B cell (primary cell): ENCODE data around the gene AFF1. TPM values are rescaled to one million over a fixed set of nuclear protein-coding genes. Genes with fewer than 3 reads are reported as not detected.

ENCODE experiments used
- ATAC-seq: fragments of 200-7000 bp; cut with Tn5 transposase; one replicate; pipeline ENCODE4 v1.10.0; 2021; ENCODE audit warnings: low read depth, mild to moderate bottlenecking, moderate number of reproducible peaks, moderate library complexity
- CTCF ChIA-PET: fragments of 350-600 bp; sonication (Branson Sonifier 250); formaldehyde crosslinking; loops from one replicate; lab custom pipeline; 2021; ENCODE audit warnings: antibody characterized with exemption, inconsistent platforms; lab: Charles Lee
- POLR2A ChIA-PET: fragments of 350-600 bp; sonication (Branson Sonifier 250); formaldehyde crosslinking; loops from one replicate; lab custom pipeline; 2021; ENCODE audit warnings: antibody characterized with exemption; lab: Charles Lee
- DNase-seq: peaks from one replicate; pipeline ENCODE4 v3.0.0; 2013
- H2AFZ ChIP-seq: 2 replicates; pipeline ENCODE4 v1.6.1; 2012; ENCODE audit warnings: mild to moderate bottlenecking, low read depth, low read length; ENCODE audit not compliant: insufficient read depth, poor library complexity, severe bottlenecking
- H3K27ac ChIP-seq, 2 donors: 1 replicate in 1 of 2; 2 replicates in 1 of 2; pipeline ENCODE4 v1.5.1; 2012 to 2013; ENCODE audit warnings: low read length in 2 of 2, mild to moderate bottlenecking in 2 of 2, moderate library complexity in 1 of 2
- H3K27me3 ChIP-seq, 4 experiments: fragments of 200-600 bp in 1 of 4; sonication (generic) in 1 of 4; replicated peaks in 1 of 4; 1 replicate in 2 of 4; 2 replicates in 2 of 4; pipeline versions ENCODE4 v1.6.1 to v1.7.0; 2013 to 2016; ENCODE audit warnings: low read length in 3 of 4, mild to moderate bottlenecking in 2 of 4, mixed read lengths in 1 of 4, moderate library complexity in 1 of 4; ENCODE audit not compliant: insufficient read depth in 4 of 4, control insufficient read depth in 3 of 4; ENCODE audit errors: control extremely low read depth in 1 of 4
- H3K36me3 ChIP-seq, 2 experiments: replicated peaks in 1 of 2; 1 replicate in 1 of 2; 2 replicates in 1 of 2; pipeline versions ENCODE4 v1.6.1 to v1.7.1; 2013; ENCODE audit warnings: low read length in 1 of 2; ENCODE audit not compliant: insufficient read depth in 2 of 2, control insufficient read depth in 1 of 2; ENCODE audit errors: control extremely low read depth in 1 of 2, extremely low read depth in 1 of 2
- H3K4me1 ChIP-seq, 2 donors: fragments of 200-600 bp in 1 of 2; sonication (generic) in 1 of 2; 1 replicate in 1 of 2; 2 replicates in 1 of 2; pipeline versions ENCODE4 v1.5.1 to v1.6.1; 2013 to 2017; ENCODE audit warnings: low read length in 2 of 2; ENCODE audit not compliant: control insufficient read depth in 2 of 2, insufficient read depth in 2 of 2
- H3K4me2 ChIP-seq: replicated peaks from 2 replicates; pipeline ENCODE3; 2012; ENCODE audit warnings: mild to moderate bottlenecking, low read depth, low read length; ENCODE audit not compliant: poor library complexity, severe bottlenecking
- H3K4me3 ChIP-seq, 5 experiments: fragments of 200-600 bp in 1 of 5; sonication (generic) in 1 of 5; 1 replicate in 3 of 5; 2 replicates in 2 of 5; pipeline versions ENCODE4 v1.5.1 to v1.7.0; 2011 to 2016; ENCODE audit warnings: low read length in 4 of 5, mild to moderate bottlenecking in 4 of 5, low read depth in 2 of 5, control low read depth in 1 of 5, moderate library complexity in 1 of 5; ENCODE audit not compliant: insufficient read depth in 1 of 5; ENCODE audit errors: control extremely low read depth in 1 of 5, extremely low read depth in 1 of 5
- H3K79me2 ChIP-seq: fragments of 200-600 bp; sonication (generic); one replicate; pipeline ENCODE4 v1.6.0; 2016; ENCODE audit warnings: low read length; ENCODE audit not compliant: control insufficient read depth, insufficient read depth
- H3K9ac ChIP-seq: fragments of 200-600 bp; sonication (generic); 2 replicates; pipeline ENCODE4 v1.6.1; 2017; ENCODE audit warnings: mild to moderate bottlenecking, low read length, moderate library complexity
- H3K9me3 ChIP-seq, 3 donors: one replicate each; pipeline versions ENCODE4 v1.6.1 to v1.7.1; 2013; ENCODE audit warnings: low read length in 2 of 3; ENCODE audit not compliant: control insufficient read depth in 2 of 3, insufficient read depth in 1 of 3; ENCODE audit errors: control extremely low read depth in 1 of 3
- H4K20me1 ChIP-seq: 2 replicates; pipeline ENCODE4 v1.6.0; 2012; ENCODE audit warnings: mild to moderate bottlenecking, low read length; ENCODE audit not compliant: insufficient read depth, control insufficient read depth, poor library complexity, severe bottlenecking
- H3K27ac Mint-ChIP-seq: one replicate; pipeline ENCODE4 v1.8.0; 2021; ENCODE audit warnings: mixed read lengths
- H3K27me3 Mint-ChIP-seq: one replicate; pipeline ENCODE4 v1.8.0; 2021; ENCODE audit warnings: mixed read lengths
- H3K4me1 Mint-ChIP-seq: one replicate; pipeline ENCODE4 v1.8.0; 2021; ENCODE audit warnings: mixed read lengths
- H3K4me3 Mint-ChIP-seq: one replicate; pipeline ENCODE4 v1.8.0; 2021; ENCODE audit warnings: mixed read lengths
- H3K9me3 Mint-ChIP-seq: one replicate; pipeline ENCODE4 v1.8.0; 2022; ENCODE audit warnings: mixed read lengths; ENCODE audit not compliant: insufficient read depth
- EZH2 ChIP-seq: IDR thresholded peaks from 2 replicates; pipeline ENCODE4 v1.6.1; 2012; ENCODE audit warnings: borderline replicate concordance, low read depth, mild to moderate bottlenecking, moderate library complexity, low read length; ENCODE audit not compliant: insufficient read depth, poor library complexity, severe bottlenecking
- WGBS: methylation state at CpG from one replicate; pipeline ENCODE4 v1.1.5; 2013; ENCODE audit warnings: missing lambda C conversion rate; ENCODE audit not compliant: insufficient coverage; 5-methylcytosine and 5-hydroxymethylcytosine counted together
- intact Hi-C: fragments of 100-400 bp; cut with micrococcal nuclease; formaldehyde crosslinking; loops from one replicate; pipeline ENCODE4 v1.10.0; 2022
- polyA plus RNA-seq: library from polyadenylated mRNA; depleted of rRNA; stranded (reverse); fragments of >200 nt; gene quantifications from 2 replicates; pipeline ENCODE4 v1.2.3, GENCODE V29; 2012
- total RNA-seq, 2 donors: library from RNA; stranded (reverse); fragments of 120-200 nt in 1 of 2; gene quantifications; 1 replicate in 1 of 2; 2 replicates in 1 of 2; pipeline versions ENCODE4 v1.2.3 to v1.2.4, GENCODE V29; 2013 to 2022
- TF ChIP-seq, protein P1 (sequence below): fragments of 200-600 bp; IDR thresholded peaks from one replicate; pipeline ENCODE4 v1.8.0; 2022; ENCODE audit warnings: antibody characterized with exemption, mild to moderate bottlenecking

The AFF1 gene
- total and polyA plus RNA-seq, 2 donors (not counting 1 experiment from before 2014, with no cell fraction given): 15.3 to 135 TPM

DNA sequence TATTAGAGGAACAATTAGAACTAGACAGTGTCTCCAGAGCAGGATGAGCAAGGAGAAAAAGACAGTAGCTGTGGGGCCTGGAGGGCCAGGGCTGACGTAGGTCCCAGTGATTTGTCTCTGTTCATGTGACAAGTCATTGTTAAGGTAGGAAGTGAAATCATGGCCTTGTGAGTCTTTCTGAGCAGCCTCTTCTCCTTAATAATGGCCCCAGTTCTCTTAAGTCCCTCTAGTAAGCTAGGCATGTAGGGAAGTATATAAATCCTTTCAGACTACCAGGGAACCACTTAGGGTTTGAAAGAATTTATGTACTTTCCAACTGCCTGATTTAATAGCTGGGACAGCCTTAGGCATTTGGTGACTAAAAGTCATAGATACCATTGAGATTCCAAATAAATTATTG, 152.6 kb downstream of the AFF1 start:
- H3K9me3 Mint-ChIP-seq: no peaks in the 10 kb centered on the region
- peaks cover 0 to under 1% of the 10 kb centered on the region in 2 donors for H3K4me1 ChIP-seq
- TF ChIP-seq EZH2: no peak
- TF ChIP-seq, protein P1, sequence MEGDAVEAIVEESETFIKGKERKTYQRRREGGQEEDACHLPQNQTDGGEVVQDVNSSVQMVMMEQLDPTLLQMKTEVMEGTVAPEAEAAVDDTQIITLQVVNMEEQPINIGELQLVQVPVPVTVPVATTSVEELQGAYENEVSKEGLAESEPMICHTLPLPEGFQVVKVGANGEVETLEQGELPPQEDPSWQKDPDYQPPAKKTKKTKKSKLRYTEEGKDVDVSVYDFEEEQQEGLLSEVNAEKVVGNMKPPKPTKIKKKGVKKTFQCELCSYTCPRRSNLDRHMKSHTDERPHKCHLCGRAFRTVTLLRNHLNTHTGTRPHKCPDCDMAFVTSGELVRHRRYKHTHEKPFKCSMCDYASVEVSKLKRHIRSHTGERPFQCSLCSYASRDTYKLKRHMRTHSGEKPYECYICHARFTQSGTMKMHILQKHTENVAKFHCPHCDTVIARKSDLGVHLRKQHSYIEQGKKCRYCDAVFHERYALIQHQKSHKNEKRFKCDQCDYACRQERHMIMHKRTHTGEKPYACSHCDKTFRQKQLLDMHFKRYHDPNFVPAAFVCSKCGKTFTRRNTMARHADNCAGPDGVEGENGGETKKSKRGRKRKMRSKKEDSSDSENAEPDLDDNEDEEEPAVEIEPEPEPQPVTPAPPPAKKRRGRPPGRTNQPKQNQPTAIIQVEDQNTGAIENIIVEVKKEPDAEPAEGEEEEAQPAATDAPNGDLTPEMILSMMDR: no peak
- intact Hi-C loops: no loop called here
- no peak overlapping the region for H3K27ac ChIP-seq
- 80% methylated on average over 1 of the region's 1 CpG for WGBS
- no peak for DNase-seq
- no peaks in the 10 kb centered on the region for H3K27me3 ChIP-seq
- H3K4me1 Mint-ChIP-seq: peaks cover 17% of the 10 kb centered on the region
- CTCF ChIA-PET: interaction anchor here (8.5 kb wide), 1 partner anchor 165 kb away, joined by 390 read pairs; no protein-coding TSS in a partner anchor
- POLR2A ChIA-PET: no interaction called here
- H3K36me3 ChIP-seq: peaks cover 16 to 28% of the 10 kb centered on the region in 2 experiments
- no peak overlapping the region for H2AFZ ChIP-seq
- no peak overlapping the region for H3K4me2 ChIP-seq
- no peaks in the 10 kb centered on the region for H3K27me3 Mint-ChIP-seq
- no peak overlapping the region for H3K4me3 ChIP-seq
- H3K9ac ChIP-seq: no peak overlapping the region
- ATAC-seq: no peak
- peaks cover 23% of the 10 kb centered on the region for H4K20me1 ChIP-seq
- no peak overlapping the region for H3K27ac Mint-ChIP-seq
- H3K9me3 ChIP-seq: no peaks in the 10 kb centered on the region
- H3K4me3 Mint-ChIP-seq: no peak overlapping the region
- H3K79me2 ChIP-seq: peaks cover 29% of the 10 kb centered on the region

DNA sequence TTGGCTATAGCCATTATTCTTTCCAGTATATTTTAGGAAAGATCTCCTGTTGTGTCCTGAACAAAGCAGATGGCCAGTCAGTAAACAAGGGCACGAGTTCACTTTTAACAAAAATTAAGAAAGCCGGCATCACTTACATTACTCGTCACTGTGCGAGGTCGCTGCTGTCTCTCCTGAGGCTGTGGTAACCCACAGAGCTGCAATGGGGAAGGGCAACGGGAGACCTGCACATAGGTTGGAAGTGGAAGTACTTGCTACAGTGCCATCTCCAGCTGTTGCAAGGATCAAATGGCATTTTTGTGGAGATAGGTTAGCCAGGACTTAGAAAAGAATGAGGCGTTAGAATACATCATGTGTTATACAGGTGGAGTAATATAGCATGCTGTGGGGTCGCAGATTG, 153.4 kb downstream of the AFF1 start:
- WGBS: 73% methylated on average over 8 of the region's 8 CpGs
- Mint-ChIP-seq H3K27me3 (no peaks in the 10 kb centered on the region), H3K4me3 (no peak overlapping the region), H3K27ac (no peak overlapping the region), H3K4me1 (peaks cover 20% of the 10 kb centered on the region), H3K9me3 (no peaks in the 10 kb centered on the region)
- no peak for ATAC-seq
- no peak overlapping the region for H3K4me2 ChIP-seq
- no peak overlapping the region for H2AFZ ChIP-seq
- no peaks in the 10 kb centered on the region for H3K27me3 ChIP-seq
- no peak overlapping the region for H3K9ac ChIP-seq
- H3K27ac ChIP-seq: no peak overlapping the region
- no peak for DNase-seq
- intact Hi-C loops: no loop called here
- no peaks in the 10 kb centered on the region for H3K9me3 ChIP-seq
- POLR2A ChIA-PET: no interaction called here
- H3K36me3 ChIP-seq: peaks cover 16 to 28% of the 10 kb centered on the region in 2 experiments
- CTCF ChIA-PET: interaction anchor here (0.7 to 8.5 kb wide), 4 partner anchors 10 to 166 kb away, joined by 3 to 390 read pairs (median 4); no protein-coding TSS in a partner anchor
- TF ChIP-seq, protein P1: no peak
- H4K20me1 ChIP-seq: peaks cover 23% of the 10 kb centered on the region
- H3K4me1 ChIP-seq: peaks cover 7 to 8% of the 10 kb centered on the region in 2 donors
- peaks cover 23% of the 10 kb centered on the region for H3K79me2 ChIP-seq
- no peak overlapping the region for H3K4me3 ChIP-seq
